Measurements from ENCODE around the gene KLF14.
"Not testable (repeated sequence)": the region's sequence is repeated elsewhere in the genome, so short reads cannot be mapped to it uniquely, and the experiment has no call there.

Gene KLF14

GRCh38 chr7:130719541-130719940, 14.5 kb downstream of the KLF14 start:
- Histone ChIP-seq H3K9ac (ENCODE audit: low read depth in 1 of 2, low read length in 2 of 2) (no peak overlapping the region), H3K4me3 (ENCODE audit: low read depth in 1 of 2, low read length in 2 of 2) (no peak overlapping the region), H3K27ac (ENCODE audit: low read depth, low read length) (no peak overlapping the region), H3K36me3 (ENCODE audit: control insufficient read depth in 1 of 2, insufficient read depth in 2 of 2, low read length in 2 of 2) (no peaks in the 10 kb centered on the region), H3K9me3 (ENCODE audit: control insufficient read depth in 1 of 2, low read length in 2 of 2) (no peaks in the 10 kb centered on the region), H3K4me1 (ENCODE audit: control insufficient read depth in 1 of 2, insufficient read depth in 2 of 2, low read length in 2 of 2) (no peaks in the 10 kb centered on the region), H3K27me3 (ENCODE audit: control insufficient read depth in 1 of 2, insufficient read depth in 2 of 2, low read length in 2 of 2) (peaks cover 8 to 9% of the 10 kb centered on the region in 2 donors)

GRCh38 chr7:130712416-130712815, 21.6 kb downstream of the KLF14 start:
- H3K4me1 ChIP-seq (ENCODE audit: control insufficient read depth in 1 of 2, insufficient read depth in 2 of 2, low read length in 2 of 2): no peaks in the 10 kb centered on the region
- H3K36me3 ChIP-seq (ENCODE audit: control insufficient read depth in 1 of 2, insufficient read depth in 2 of 2, low read length in 2 of 2): no peaks in the 10 kb centered on the region
- no peak overlapping the region for H3K9ac ChIP-seq (ENCODE audit: low read depth in 1 of 2, low read length in 2 of 2)
- no peaks in the 10 kb centered on the region for H3K27me3 ChIP-seq (ENCODE audit: control insufficient read depth in 1 of 2, insufficient read depth in 2 of 2, low read length in 2 of 2)
- H3K9me3 ChIP-seq (ENCODE audit: control insufficient read depth in 1 of 2, low read length in 2 of 2): no peaks in the 10 kb centered on the region
- no peak overlapping the region for H3K27ac ChIP-seq (ENCODE audit: low read depth, low read length)
- no peak overlapping the region for H3K4me3 ChIP-seq (ENCODE audit: low read depth in 1 of 2, low read length in 2 of 2)

GRCh38 chr7:130708766-130709165, 25.2 kb downstream of the KLF14 start:
- no peaks in the 10 kb centered on the region for H3K9me3 ChIP-seq (ENCODE audit: control insufficient read depth in 1 of 2, low read length in 2 of 2)
- no peak overlapping the region for H3K4me3 ChIP-seq (ENCODE audit: low read depth in 1 of 2, low read length in 2 of 2)
- H3K9ac ChIP-seq (ENCODE audit: low read depth in 1 of 2, low read length in 2 of 2): no peak overlapping the region
- no peaks in the 10 kb centered on the region for H3K4me1 ChIP-seq (ENCODE audit: control insufficient read depth in 1 of 2, insufficient read depth in 2 of 2, low read length in 2 of 2)
- H3K36me3 ChIP-seq (ENCODE audit: control insufficient read depth in 1 of 2, insufficient read depth in 2 of 2, low read length in 2 of 2): no peaks in the 10 kb centered on the region
- no peaks in the 10 kb centered on the region for H3K27me3 ChIP-seq (ENCODE audit: control insufficient read depth in 1 of 2, insufficient read depth in 2 of 2, low read length in 2 of 2)
- no peak overlapping the region for H3K27ac ChIP-seq (ENCODE audit: low read depth, low read length)

- Histone ChIP-seq H3K9me3 (ENCODE audit: control insufficient read depth in 1 of 2, low read length in 2 of 2) (no peaks in the 10 kb centered on the region), H3K9ac (ENCODE audit: low read depth in 1 of 2, low read length in 2 of 2) (no peak overlapping the region), H3K36me3 (ENCODE audit: control insufficient read depth in 1 of 2, insufficient read depth in 2 of 2, low read length in 2 of 2) (no peaks in the 10 kb centered on the region), H3K27ac (ENCODE audit: low read depth, low read length) (no peak overlapping the region), H3K27me3 (ENCODE audit: control insufficient read depth in 1 of 2, insufficient read depth in 2 of 2, low read length in 2 of 2) (no peaks in the 10 kb centered on the region), H3K4me3 (ENCODE audit: low read depth in 1 of 2, low read length in 2 of 2) (no peak overlapping the region), H3K4me1 (ENCODE audit: control insufficient read depth in 1 of 2, insufficient read depth in 2 of 2, low read length in 2 of 2) (no peaks in the 10 kb centered on the region)
These were observed 26.0 kb downstream of the KLF14 start for GRCh38 chr7:130708001-130708400.

GRCh38 chr7:130703851-130704250, 30.2 kb downstream of the KLF14 start:
- Histone ChIP-seq H3K4me1 (ENCODE audit: control insufficient read depth in 1 of 2, insufficient read depth in 2 of 2, low read length in 2 of 2) (no peaks in the 10 kb centered on the region), H3K36me3 (ENCODE audit: control insufficient read depth in 1 of 2, insufficient read depth in 2 of 2, low read length in 2 of 2) (no peaks in the 10 kb centered on the region), H3K27me3 (ENCODE audit: control insufficient read depth in 1 of 2, insufficient read depth in 2 of 2, low read length in 2 of 2) (no peaks in the 10 kb centered on the region), H3K9ac (ENCODE audit: low read depth in 1 of 2, low read length in 2 of 2) (no peak overlapping the region), H3K27ac (ENCODE audit: low read depth, low read length) (no peak overlapping the region), H3K4me3 (ENCODE audit: low read depth in 1 of 2, low read length in 2 of 2) (no peak overlapping the region), H3K9me3 (ENCODE audit: control insufficient read depth in 1 of 2, low read length in 2 of 2) (no peaks in the 10 kb centered on the region)

GRCh38 chr7:130701650-130702049, 32.4 kb downstream of the KLF14 start:
- H3K4me3 ChIP-seq (ENCODE audit: low read depth in 1 of 2, low read length in 2 of 2): no peak overlapping the region
- no peak overlapping the region for H3K9ac ChIP-seq (ENCODE audit: low read depth in 1 of 2, low read length in 2 of 2)
- H3K9me3 ChIP-seq (ENCODE audit: control insufficient read depth in 1 of 2, low read length in 2 of 2): no peaks in the 10 kb centered on the region
- H3K27ac ChIP-seq (ENCODE audit: low read depth, low read length): no peak overlapping the region
- H3K27me3 ChIP-seq (ENCODE audit: control insufficient read depth in 1 of 2, insufficient read depth in 2 of 2, low read length in 2 of 2): no peaks in the 10 kb centered on the region
- no peaks in the 10 kb centered on the region for H3K36me3 ChIP-seq (ENCODE audit: control insufficient read depth in 1 of 2, insufficient read depth in 2 of 2, low read length in 2 of 2)
- no peaks in the 10 kb centered on the region for H3K4me1 ChIP-seq (ENCODE audit: control insufficient read depth in 1 of 2, insufficient read depth in 2 of 2, low read length in 2 of 2)

- H3K4me1 ChIP-seq (ENCODE audit: control insufficient read depth in 1 of 2, insufficient read depth in 2 of 2, low read length in 2 of 2): no peaks in the 10 kb centered on the region
- no peak overlapping the region for H3K4me3 ChIP-seq (ENCODE audit: low read depth in 1 of 2, low read length in 2 of 2)
- no peak overlapping the region for H3K9ac ChIP-seq (ENCODE audit: low read depth in 1 of 2, low read length in 2 of 2)
- no peaks in the 10 kb centered on the region for H3K27me3 ChIP-seq (ENCODE audit: control insufficient read depth in 1 of 2, insufficient read depth in 2 of 2, low read length in 2 of 2)
- H3K27ac ChIP-seq (ENCODE audit: low read depth, low read length): no peak overlapping the region
- no peaks in the 10 kb centered on the region for H3K36me3 ChIP-seq (ENCODE audit: control insufficient read depth in 1 of 2, insufficient read depth in 2 of 2, low read length in 2 of 2)
- no peaks in the 10 kb centered on the region for H3K9me3 ChIP-seq (ENCODE audit: control insufficient read depth in 1 of 2, low read length in 2 of 2)
These were observed 33.2 kb downstream of the KLF14 start for GRCh38 chr7:130700760-130701159.

- Histone ChIP-seq H3K4me1 (ENCODE audit: control insufficient read depth in 1 of 2, insufficient read depth in 2 of 2, low read length in 2 of 2) (no peaks in the 10 kb centered on the region), H3K9me3 (ENCODE audit: control insufficient read depth in 1 of 2, low read length in 2 of 2) (no peaks in the 10 kb centered on the region), H3K27ac (ENCODE audit: low read depth, low read length) (no peak overlapping the region), H3K4me3 (ENCODE audit: low read depth in 1 of 2, low read length in 2 of 2) (no peak overlapping the region), H3K9ac (ENCODE audit: low read depth in 1 of 2, low read length in 2 of 2) (no peak overlapping the region), H3K36me3 (ENCODE audit: control insufficient read depth in 1 of 2, insufficient read depth in 2 of 2, low read length in 2 of 2) (no peaks in the 10 kb centered on the region), H3K27me3 (ENCODE audit: control insufficient read depth in 1 of 2, insufficient read depth in 2 of 2, low read length in 2 of 2) (no peaks in the 10 kb centered on the region)
These were observed 34.3 kb downstream of the KLF14 start for GRCh38 chr7:130699686-130700085.

GRCh38 chr7:130697820-130698219, 36.2 kb downstream of the KLF14 start:
- H3K9ac ChIP-seq (ENCODE audit: low read depth in 1 of 2, low read length in 2 of 2): no peak overlapping the region
- H3K27ac ChIP-seq (ENCODE audit: low read depth, low read length): no peak overlapping the region
- H3K27me3 ChIP-seq (ENCODE audit: control insufficient read depth in 1 of 2, insufficient read depth in 2 of 2, low read length in 2 of 2): no peaks in the 10 kb centered on the region
- no peaks in the 10 kb centered on the region for H3K9me3 ChIP-seq (ENCODE audit: control insufficient read depth in 1 of 2, low read length in 2 of 2)
- no peaks in the 10 kb centered on the region for H3K4me1 ChIP-seq (ENCODE audit: control insufficient read depth in 1 of 2, insufficient read depth in 2 of 2, low read length in 2 of 2)
- no peak overlapping the region for H3K4me3 ChIP-seq (ENCODE audit: low read depth in 1 of 2, low read length in 2 of 2)
- H3K36me3 ChIP-seq (ENCODE audit: control insufficient read depth in 1 of 2, insufficient read depth in 2 of 2, low read length in 2 of 2): no peaks in the 10 kb centered on the region

GRCh38 chr7:130695840-130696239, 38.2 kb downstream of the KLF14 start:
- Histone ChIP-seq H3K9ac (ENCODE audit: low read depth in 1 of 2, low read length in 2 of 2) (no peak overlapping the region), H3K4me3 (ENCODE audit: low read depth in 1 of 2, low read length in 2 of 2) (no peak overlapping the region), H3K36me3 (ENCODE audit: control insufficient read depth in 1 of 2, insufficient read depth in 2 of 2, low read length in 2 of 2) (no peaks in the 10 kb centered on the region), H3K4me1 (ENCODE audit: control insufficient read depth in 1 of 2, insufficient read depth in 2 of 2, low read length in 2 of 2) (no peaks in the 10 kb centered on the region), H3K27ac (ENCODE audit: low read depth, low read length) (no peak overlapping the region), H3K9me3 (ENCODE audit: control insufficient read depth in 1 of 2, low read length in 2 of 2) (no peaks in the 10 kb centered on the region), H3K27me3 (ENCODE audit: control insufficient read depth in 1 of 2, insufficient read depth in 2 of 2, low read length in 2 of 2) (no peaks in the 10 kb centered on the region)

- not testable (repeated sequence) for H3K27me3 ChIP-seq (ENCODE audit: control insufficient read depth in 1 of 2, insufficient read depth in 2 of 2, low read length in 2 of 2); H3K27ac ChIP-seq (ENCODE audit: low read depth, low read length); H3K9me3 ChIP-seq (ENCODE audit: control insufficient read depth in 1 of 2, low read length in 2 of 2); H3K4me3 ChIP-seq (ENCODE audit: low read depth in 1 of 2, low read length in 2 of 2); H3K4me1 ChIP-seq (ENCODE audit: control insufficient read depth in 1 of 2, insufficient read depth in 2 of 2, low read length in 2 of 2); H3K9ac ChIP-seq (ENCODE audit: low read depth in 1 of 2, low read length in 2 of 2); H3K36me3 ChIP-seq (ENCODE audit: control insufficient read depth in 1 of 2, insufficient read depth in 2 of 2, low read length in 2 of 2)
These were observed 41.6 kb downstream of the KLF14 start for GRCh38 chr7:130692396-130692795.

All from duodenal mucosa (tissue), 2 donors.